SK-N-SH (cell line): Measurements from ENCODE around the gene CHKB. TPM values are rescaled to one million over a fixed set of nuclear protein-coding genes. Genes with fewer than 3 reads are reported as not detected.
A peak's percentile ranks its signal among the peaks of the same experiment; 100 is the strongest.

Experiments
- CTCF ChIA-PET: fragments of 300-600, 350-600 bp; formaldehyde crosslinking; extraction: SDS; loops from one replicate; lab custom pipeline; 2021; lab: Yijun Ruan, JAX
- POLR2A ChIA-PET: fragments of 350-600 bp; sonication (Branson Sonifier 250); formaldehyde crosslinking; extraction: SDS; loops from one replicate; lab custom pipeline; 2020; ENCODE audit warnings: antibody characterized with exemption, inconsistent platforms; lab: Yijun Ruan, JAX
- DNase-seq: peaks from one replicate; pipeline ENCODE4 v3.0.0; 2012
- H2AFZ ChIP-seq: fragments of 200-600 bp; sonication (generic); 2 replicates; pipeline ENCODE4 v1.8.1; 2016; ENCODE audit warnings: antibody characterized with exemption, mild to moderate bottlenecking, low read depth
- H3F3A ChIP-seq: fragments of 200-600 bp; sonication (generic); replicated peaks from 2 replicates; pipeline ENCODE3; 2016; ENCODE audit warnings: antibody characterized with exemption, mild to moderate bottlenecking; ENCODE audit not compliant: insufficient read depth
- H3K27ac ChIP-seq, 2 experiments: fragments of 200-500 bp in 1 of 2; fragments of 200-600 bp in 1 of 2; sonication (Bioruptor generic) in 1 of 2; sonication (generic), shearing (Covaris generic) in 1 of 2; 2 replicates each; pipeline versions ENCODE4 v1.5.1 to v1.6.1; 2014 to 2016; ENCODE audit warnings: low read depth in 2 of 2, inconsistent platforms in 1 of 2, low read length in 1 of 2, mild to moderate bottlenecking in 1 of 2, mixed read lengths in 1 of 2
- H3K27me3 ChIP-seq: fragments of 200-600 bp; sonication (generic), shearing (Covaris generic); 2 replicates; pipeline ENCODE4 v1.6.1; 2016; ENCODE audit warnings: mixed run types; ENCODE audit not compliant: insufficient read depth
- H3K36me3 ChIP-seq, 2 experiments: fragments of 200-500 bp in 1 of 2; fragments of 200-600 bp in 1 of 2; sonication (Bioruptor generic) in 1 of 2; sonication (generic) in 1 of 2; replicated peaks in 1 of 2; 2 replicates each; pipeline versions ENCODE3 to v1.5.1; 2014 to 2016; ENCODE audit warnings: low read length in 1 of 2, mild to moderate bottlenecking in 1 of 2; ENCODE audit not compliant: insufficient read depth in 2 of 2, control insufficient read depth in 1 of 2
- H3K4me1 ChIP-seq, 2 experiments: fragments of 200-500 bp in 1 of 2; fragments of 200-600 bp in 1 of 2; sonication (Bioruptor generic) in 1 of 2; sonication (generic), shearing (Covaris generic) in 1 of 2; 2 replicates each; pipeline versions ENCODE4 v1.5.1 to v1.6.1; 2014 to 2016; ENCODE audit warnings: low read depth in 1 of 2, low read length in 1 of 2, mixed run types in 1 of 2; ENCODE audit not compliant: insufficient read depth in 2 of 2, control insufficient read depth in 1 of 2
- H3K4me2 ChIP-seq: fragments of 200-600 bp; sonication (generic), shearing (Covaris generic); 2 replicates; pipeline ENCODE4 v1.6.1; 2017; ENCODE audit warnings: mixed run types
- H3K4me3 ChIP-seq, 2 experiments: fragments of 200-500 bp in 1 of 2; fragments of 200-600 bp in 1 of 2; sonication (Bioruptor generic) in 1 of 2; sonication (generic), shearing (Covaris generic) in 1 of 2; 2 replicates each; pipeline versions ENCODE4 v1.5.1 to v1.8.1; 2014 to 2016; ENCODE audit warnings: low read depth in 2 of 2, inconsistent platforms in 1 of 2, low read length in 1 of 2, mild to moderate bottlenecking in 1 of 2, mixed read lengths in 1 of 2, moderate library complexity in 1 of 2
- H3K79me2 ChIP-seq: fragments of 200-600 bp; sonication (generic); 2 replicates; pipeline ENCODE4 v1.8.1; 2017; ENCODE audit warnings: mild to moderate bottlenecking; ENCODE audit not compliant: insufficient read depth
- H3K9ac ChIP-seq: fragments of 200-600 bp; sonication (generic); 2 replicates; pipeline ENCODE4 v1.6.1; 2017; ENCODE audit warnings: mixed run types
- H3K9me2 ChIP-seq: fragments of 200-600 bp; sonication (generic); 2 replicates; pipeline ENCODE4 v1.6.1; 2017; ENCODE audit warnings: mixed run types
- H3K9me3 ChIP-seq: fragments of 200-600 bp; sonication (generic); 2 replicates; pipeline ENCODE4 v1.6.1; 2017; ENCODE audit warnings: mixed run types, mild to moderate bottlenecking, moderate library complexity
- H4K20me1 ChIP-seq: fragments of 200-600 bp; sonication (generic); 2 replicates; pipeline ENCODE4 v1.6.1; 2017; ENCODE audit warnings: mild to moderate bottlenecking, mixed run types; ENCODE audit not compliant: insufficient read depth
- CHD2 ChIP-seq: fragments of 150-350 bp; IDR thresholded peaks from 2 replicates; pipeline ENCODE4 v1.6.1; 2018; ENCODE audit warnings: low read length; ENCODE audit not compliant: partially characterized antibody
- CTCF ChIP-seq: fragments of 200-600 bp; sonication (generic); IDR thresholded peaks from 2 replicates; pipeline ENCODE4 v1.6.1; 2017; ENCODE audit warnings: antibody characterized with exemption, mild to moderate bottlenecking, moderate library complexity
- EZH2phosphoT487 ChIP-seq: fragments of 200-600 bp; sonication (generic); IDR thresholded peaks from 2 replicates; pipeline ENCODE4 v1.6.1; 2017; ENCODE audit warnings: low read depth, mixed run types, mild to moderate bottlenecking, antibody characterized with exemption, moderate library complexity, borderline replicate concordance
- FOXM1 ChIP-seq: IDR thresholded peaks from 2 replicates; pipeline ENCODE4 v1.4.0; 2012; ENCODE audit warnings: low read depth, mild to moderate bottlenecking
- GATA2 ChIP-seq: sonication (generic); formaldehyde crosslinking; IDR thresholded peaks from 2 replicates; pipeline ENCODE4 v1.5.0; 2020; ENCODE audit warnings: mild to moderate bottlenecking, missing genetic modification reagents
- JUND ChIP-seq: IDR thresholded peaks from 2 replicates; pipeline ENCODE4 v1.4.0; 2012
- RCOR1 ChIP-seq: fragments of 150-350 bp; IDR thresholded peaks from 2 replicates; pipeline ENCODE4 v1.6.1; 2017; ENCODE audit warnings: antibody characterized with exemption, low read length
- REST ChIP-seq: IDR thresholded peaks from 2 replicates; pipeline ENCODE4 v1.6.1; 2012; ENCODE audit warnings: mild to moderate bottlenecking, low read depth, low read length, moderate library complexity
- SIN3A ChIP-seq: IDR thresholded peaks from 2 replicates; pipeline ENCODE4 v1.6.1; 2012; ENCODE audit warnings: low read depth, mild to moderate bottlenecking, low read length, moderate library complexity, borderline replicate concordance
- TAF1 ChIP-seq: IDR thresholded peaks from 2 replicates; pipeline ENCODE4 v1.6.1; 2012; ENCODE audit warnings: low read depth, mild to moderate bottlenecking, low read length, moderate library complexity, borderline replicate concordance
- TCF12 ChIP-seq: IDR thresholded peaks from 2 replicates; pipeline ENCODE4 v1.4.0; 2012
- TEAD4 ChIP-seq: IDR thresholded peaks from 2 replicates; pipeline ENCODE4 v1.4.0; 2012; ENCODE audit warnings: mild to moderate bottlenecking, borderline replicate concordance; ENCODE audit not compliant: insufficient read depth
- YY1 ChIP-seq: IDR thresholded peaks from 2 replicates; pipeline ENCODE4 v1.4.0; 2012; ENCODE audit warnings: low read depth, mild to moderate bottlenecking
- ZBTB33 ChIP-seq: IDR thresholded peaks from 2 replicates; pipeline ENCODE4 v1.4.0; 2012; ENCODE audit warnings: low read depth, borderline replicate concordance
- WGBS: methylation state at CpG from one replicate; pipeline ENCODE4 v1.1.6; 2017; ENCODE audit warnings: low lambda C conversion rate; 5-methylcytosine and 5-hydroxymethylcytosine counted together
- polyA plus RNA-seq, 3 experiments: library from polyadenylated mRNA; depleted of rRNA; stranded (reverse); fragments of >200 nt; gene quantifications; 2 replicates each; pipeline ENCODE4 v1.2.3, GENCODE V29; 2012

CHKB gene
- polyA plus RNA-seq, 1 of the 3 experiments (the other 2 are of a cell fraction) = 39.6 TPM

GRCh38 chr22:50553310-50553709 lies 29.3 kb downstream of the CHKB start:
- no peaks in the 10 kb centered on the region for H3K79me2 ChIP-seq
- H3K27ac ChIP-seq = no peak overlapping the region
- ChIA-PET CTCF (interaction anchor here (5.3 kb wide), 1 partner anchor 10 kb away, joined by 26 read pairs; the partner anchor contains the start of gene SYCE3), POLR2A (no interaction called here)
- no peak overlapping the region for H2AFZ ChIP-seq
- 46% methylated on average over 8 of the region's 8 CpGs for WGBS
- peak; percentile 44 for DNase-seq
- H3K9me3 ChIP-seq = no peaks in the 10 kb centered on the region
- no peaks in the 10 kb centered on the region for H3K27me3 ChIP-seq
- H3K36me3 ChIP-seq = no peaks in the 10 kb centered on the region
- H3K4me1 ChIP-seq = no peaks in the 10 kb centered on the region; a peak in 1 of 4 replicates
- no peak overlapping the region for H3K4me3 ChIP-seq
- H3F3A ChIP-seq = peaks cover 8% of the 10 kb centered on the region
- TF ChIP-seq ZBTB33 (no peak), GATA2 (CRISPR knock-in tag) (peak; percentile 64)
- H3K9me2 ChIP-seq = no peaks in the 10 kb centered on the region
- H4K20me1 ChIP-seq = no peaks in the 10 kb centered on the region
- no peak overlapping the region for H3K4me2 ChIP-seq
- H3K9ac ChIP-seq = no peak overlapping the region

- DNase-seq = no peak
- Histone ChIP-seq H3K27me3 (no peaks in the 10 kb centered on the region), H4K20me1 (no peaks in the 10 kb centered on the region), H2AFZ (no peak overlapping the region), H3K9ac (no peak overlapping the region), H3K4me1 (no peaks in the 10 kb centered on the region; a peak in 1 of 4 replicates), H3F3A (peaks cover 2% of the 10 kb centered on the region), H3K9me2 (no peaks in the 10 kb centered on the region), H3K27ac (no peak overlapping the region), H3K79me2 (no peaks in the 10 kb centered on the region), H3K4me3 (no peak overlapping the region), H3K9me3 (no peaks in the 10 kb centered on the region), H3K4me2 (no peak overlapping the region), H3K36me3 (no peaks in the 10 kb centered on the region)
- ChIA-PET POLR2A (no interaction called here), CTCF (interaction anchor here (1.4 to 5.3 kb wide), 3 partner anchors 8 to 26 kb away, joined by 3 to 26 read pairs (median 10); partner anchors contain the start of genes SCO2 and SYCE3)
- TF ChIP-seq YY1 (no peak), TEAD4 (no peak), SIN3A (no peak), TCF12 (no peak), JUND (no peak), CHD2 (no peak), REST (no peak), CTCF (no peak), EZH2phosphoT487 (no peak), TAF1 (no peak), FOXM1 (no peak), RCOR1 (no peak)
- 84% methylated on average over 9 of the region's 11 CpGs for WGBS
These were observed 31.4 kb downstream of the CHKB start for GRCh38 chr22:50551160-50551752.
